Measurements from ENCODE around the gene RAET1L.
"Not testable (repeated sequence)": the region's sequence is repeated elsewhere in the genome, so short reads cannot be mapped to it uniquely, and the experiment has no call there.

GRCh38 chr6:150074396-150075033 lies 49.2 kb upstream of the RAET1L start:
- TF ChIP-seq CTCF, POLR2A (IDR thresholded peaks at IDR 0.05): not testable (repeated sequence)

All from adrenal gland (tissue), 5 donors.